Measurements from ENCODE around the gene FBXO41.

The FBXO41 gene

DNA sequence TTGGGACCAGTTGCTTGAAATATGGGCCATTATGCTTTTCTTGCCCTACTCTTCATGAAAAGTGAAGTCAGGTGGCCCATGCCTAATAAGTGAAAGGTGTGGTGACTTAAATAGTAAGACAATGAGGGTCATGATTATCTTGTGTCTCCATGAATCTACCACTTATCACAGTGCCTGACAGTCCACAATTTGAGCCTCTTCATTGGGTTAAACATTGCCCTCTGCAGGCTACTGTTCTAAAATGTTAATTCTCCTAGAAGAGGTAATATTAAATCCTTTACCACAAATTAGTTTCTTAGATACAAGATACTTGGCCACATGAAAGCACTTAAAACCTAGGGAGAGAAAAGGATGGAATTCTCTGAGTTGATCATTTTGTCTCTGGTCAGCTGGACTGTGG, 5.0 kb upstream of the FBXO41 start:
- in situ Hi-C loops (cut with MboI; ENCODE audit: low sequenced_read_pairs): no loop called here

- in situ Hi-C loops (cut with MboI; ENCODE audit: low sequenced_read_pairs): no loop called here
Measured at GRCh38 chr2:73286134-73286655, 1.9 kb upstream of the FBXO41 start.

DNA sequence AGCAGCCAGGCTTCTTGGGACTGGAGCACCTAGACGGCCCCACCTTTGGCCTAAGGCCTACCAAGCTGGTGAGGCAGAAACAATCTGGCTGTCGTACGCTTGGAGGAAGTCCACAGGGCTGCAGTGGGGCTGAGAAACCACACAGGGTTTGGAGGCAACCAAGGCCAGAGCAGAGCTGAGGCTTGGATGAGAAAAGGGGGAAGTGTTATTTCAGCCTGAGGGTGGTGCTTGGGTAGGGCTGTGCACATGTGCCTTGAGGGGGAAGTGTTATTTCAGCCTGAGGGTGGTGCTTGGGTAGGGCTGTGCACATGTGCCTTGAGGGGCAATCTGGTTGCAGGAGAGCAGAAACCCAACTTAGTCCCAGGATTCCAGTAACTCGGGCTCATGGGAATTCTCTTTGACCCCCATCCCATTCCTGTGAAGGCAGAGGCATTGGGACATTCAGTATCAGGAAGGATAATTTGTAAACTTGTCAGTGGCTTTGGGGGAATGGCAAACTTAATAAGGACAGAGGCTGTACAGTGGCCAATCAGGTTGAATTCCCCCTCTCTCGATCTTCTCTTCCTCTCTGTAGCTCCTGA, 971 bp upstream of the FBXO41 start:
- in situ Hi-C loops (cut with MboI; ENCODE audit: low sequenced_read_pairs): no loop called here

DNA sequence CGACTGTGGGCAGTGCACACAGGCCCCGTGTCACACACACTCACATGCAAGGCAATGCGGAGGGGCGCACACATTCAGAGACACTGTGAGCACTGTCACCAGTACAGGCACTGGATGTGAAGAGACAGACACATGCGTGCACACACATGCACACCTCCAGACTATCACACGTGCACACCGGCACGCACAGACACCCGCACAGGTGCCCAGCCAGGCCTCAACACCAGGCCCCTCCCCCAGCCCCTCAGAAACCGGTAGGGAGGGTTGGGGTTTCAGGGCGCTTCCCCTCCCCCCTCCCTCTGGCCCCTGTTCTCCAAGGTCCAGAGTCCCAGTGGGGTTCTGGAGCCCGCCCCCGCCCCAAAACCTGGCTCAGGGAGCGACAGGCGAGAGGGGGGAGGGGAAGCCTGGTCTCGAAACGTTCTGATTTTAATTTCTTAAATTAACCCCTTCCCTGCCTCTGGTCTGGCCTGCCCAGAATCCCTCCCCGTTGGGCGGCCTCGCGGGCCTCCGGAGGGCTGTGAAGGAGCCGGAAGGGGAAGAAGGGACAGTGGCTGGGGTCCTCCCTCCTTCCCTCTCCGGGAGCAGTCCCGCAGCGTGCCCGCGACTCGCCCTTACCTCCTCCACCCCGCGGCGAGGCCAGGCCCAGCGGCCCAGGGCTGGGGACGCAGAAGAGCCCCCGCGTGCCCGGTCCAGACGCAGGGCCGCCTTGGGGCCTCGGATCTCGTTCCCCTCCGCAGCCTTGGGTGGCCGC, 558 bp downstream of the FBXO41 start:
- in situ Hi-C loops (cut with MboI; ENCODE audit: low sequenced_read_pairs): no loop called here

- in situ Hi-C loops (cut with MboI; ENCODE audit: low sequenced_read_pairs): no loop called here
Measured at GRCh38 chr2:73282924-73283544, 1.2 kb downstream of the FBXO41 start.

DNA sequence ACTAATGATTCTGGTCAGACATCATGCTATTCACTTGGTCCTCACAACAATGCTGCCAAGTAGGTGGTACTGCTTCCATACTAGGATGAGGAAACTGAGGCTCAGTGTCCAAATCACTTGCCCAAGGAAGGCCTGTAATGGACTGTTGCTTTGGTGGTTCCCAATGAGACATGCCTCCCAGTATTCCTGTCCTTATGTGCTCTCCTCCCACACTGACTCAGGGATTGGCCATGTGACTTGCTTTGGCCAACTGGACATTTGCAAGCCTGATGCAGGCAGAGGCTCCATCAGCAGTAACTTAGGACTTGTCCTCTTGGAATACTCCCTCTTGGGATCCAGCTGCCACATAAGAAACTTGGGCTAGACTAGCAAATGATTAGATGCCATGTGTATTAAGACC, 3.0 kb downstream of the FBXO41 start:
- in situ Hi-C loops (cut with MboI; ENCODE audit: low sequenced_read_pairs): no loop called here

- in situ Hi-C loops (cut with MboI; ENCODE audit: low sequenced_read_pairs): no loop called here
Measured at GRCh38 chr2:73279852-73280251, 4.4 kb downstream of the FBXO41 start.

DNA sequence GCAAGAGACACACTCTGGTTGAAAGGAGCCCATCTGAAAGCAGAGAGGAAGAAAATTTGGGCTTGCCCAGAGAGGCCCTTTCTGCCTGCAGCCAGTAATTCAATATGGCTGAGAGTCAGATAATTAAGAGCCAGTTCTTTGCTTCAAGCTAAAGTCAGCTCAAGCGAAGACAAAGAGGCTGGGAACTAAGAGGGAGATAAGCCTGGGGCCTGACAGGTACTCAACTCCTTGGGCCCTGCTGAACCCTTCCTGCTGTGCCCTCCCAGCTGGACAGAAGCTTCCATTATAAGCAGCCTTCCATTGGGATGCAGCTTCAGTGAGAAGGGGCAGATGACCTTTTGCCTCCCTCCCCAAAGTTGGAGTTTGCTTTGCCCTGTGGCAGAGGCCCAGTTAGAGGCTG, 12.0 kb downstream of the FBXO41 start:
- in situ Hi-C loops (cut with MboI; ENCODE audit: low sequenced_read_pairs): no loop called here

DNA sequence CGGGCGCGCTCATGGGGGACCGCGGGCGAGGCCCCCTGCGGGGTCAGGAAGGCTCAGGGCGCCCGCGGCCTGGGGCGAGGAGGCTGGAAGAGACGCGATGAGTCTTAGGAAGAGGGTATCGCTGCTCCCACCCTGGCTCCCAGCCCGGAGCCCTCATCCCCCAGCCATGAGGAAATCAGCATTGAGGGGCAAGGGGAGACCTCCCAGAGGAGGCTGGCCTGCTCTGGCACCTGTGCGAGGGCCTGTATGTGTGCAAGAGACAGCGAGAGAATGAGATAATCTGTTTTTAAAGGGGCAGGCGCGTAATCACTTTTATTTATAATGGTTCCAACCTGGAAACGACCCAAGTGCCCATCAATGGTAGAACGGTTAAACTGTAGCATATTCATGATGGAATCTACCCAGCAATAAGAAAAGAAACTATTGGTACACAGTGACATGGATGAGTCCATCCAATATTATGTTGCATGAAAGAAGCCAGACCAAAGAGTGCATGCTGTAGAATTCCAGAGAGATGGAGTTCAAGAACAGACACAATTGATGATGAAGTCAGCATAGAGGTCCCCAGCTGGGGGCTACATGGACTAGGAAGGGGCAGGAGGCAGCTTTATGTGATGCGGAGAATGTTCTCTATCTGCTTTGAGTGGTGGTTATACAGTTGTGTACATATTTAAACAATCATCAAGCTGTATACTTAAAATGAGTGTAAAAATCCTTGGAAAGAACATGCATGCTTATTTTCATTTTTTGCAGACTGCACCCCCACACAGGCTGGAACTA, 14.4 kb downstream of the FBXO41 start:
- in situ Hi-C loops (cut with MboI; ENCODE audit: low sequenced_read_pairs): no loop called here

DNA sequence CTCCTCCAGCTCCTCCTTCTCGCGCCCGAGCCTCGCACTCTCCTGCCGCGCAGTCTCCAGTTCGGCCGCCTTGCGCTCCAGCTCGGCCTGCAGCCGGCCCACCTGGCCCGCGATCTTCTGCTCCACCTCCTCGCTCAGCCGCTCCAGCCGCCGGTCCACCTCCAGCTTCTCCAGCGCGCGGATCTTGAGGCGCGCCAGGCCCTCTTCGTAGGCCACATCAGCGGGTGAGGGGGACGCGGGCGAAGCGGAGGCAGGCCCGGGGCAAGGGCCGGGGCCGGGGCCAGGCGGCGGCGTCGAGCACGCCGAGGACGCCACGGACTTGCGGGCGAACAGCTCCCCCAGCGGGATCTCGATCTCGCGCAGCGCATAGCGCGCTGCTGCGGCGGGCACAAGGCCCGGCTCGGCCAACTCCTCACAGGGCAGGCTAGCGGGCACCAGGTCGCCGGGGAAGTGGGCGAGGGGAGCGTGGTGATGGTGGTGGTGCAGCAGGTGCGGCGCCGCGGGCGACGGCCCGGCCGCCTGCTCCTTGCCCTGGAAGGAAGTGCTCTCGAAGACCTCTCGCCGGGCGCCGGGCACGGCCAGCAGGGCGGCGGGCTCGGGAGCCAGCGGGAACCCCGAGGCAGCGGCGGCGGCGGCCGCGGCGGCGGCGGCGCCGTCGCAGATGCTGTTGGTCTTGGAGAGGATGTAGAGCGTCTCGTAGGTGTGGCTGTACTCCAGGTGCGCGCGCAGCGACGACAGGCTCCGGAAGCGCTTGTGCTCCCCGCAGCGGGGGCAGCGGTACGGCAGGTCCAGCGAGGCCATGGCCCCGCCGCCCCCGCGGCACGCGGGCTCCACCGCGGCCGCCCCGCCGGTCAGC, 15.2 kb downstream of the FBXO41 start:
- in situ Hi-C loops (cut with MboI; ENCODE audit: low sequenced_read_pairs): no loop called here

- in situ Hi-C loops (cut with MboI; ENCODE audit: low sequenced_read_pairs): no loop called here
Measured at GRCh38 chr2:73268366-73268829, 15.9 kb downstream of the FBXO41 start.

- in situ Hi-C loops (cut with MboI; ENCODE audit: low sequenced_read_pairs): no loop called here
Measured at GRCh38 chr2:73267008-73267407, 17.3 kb downstream of the FBXO41 start.

DNA sequence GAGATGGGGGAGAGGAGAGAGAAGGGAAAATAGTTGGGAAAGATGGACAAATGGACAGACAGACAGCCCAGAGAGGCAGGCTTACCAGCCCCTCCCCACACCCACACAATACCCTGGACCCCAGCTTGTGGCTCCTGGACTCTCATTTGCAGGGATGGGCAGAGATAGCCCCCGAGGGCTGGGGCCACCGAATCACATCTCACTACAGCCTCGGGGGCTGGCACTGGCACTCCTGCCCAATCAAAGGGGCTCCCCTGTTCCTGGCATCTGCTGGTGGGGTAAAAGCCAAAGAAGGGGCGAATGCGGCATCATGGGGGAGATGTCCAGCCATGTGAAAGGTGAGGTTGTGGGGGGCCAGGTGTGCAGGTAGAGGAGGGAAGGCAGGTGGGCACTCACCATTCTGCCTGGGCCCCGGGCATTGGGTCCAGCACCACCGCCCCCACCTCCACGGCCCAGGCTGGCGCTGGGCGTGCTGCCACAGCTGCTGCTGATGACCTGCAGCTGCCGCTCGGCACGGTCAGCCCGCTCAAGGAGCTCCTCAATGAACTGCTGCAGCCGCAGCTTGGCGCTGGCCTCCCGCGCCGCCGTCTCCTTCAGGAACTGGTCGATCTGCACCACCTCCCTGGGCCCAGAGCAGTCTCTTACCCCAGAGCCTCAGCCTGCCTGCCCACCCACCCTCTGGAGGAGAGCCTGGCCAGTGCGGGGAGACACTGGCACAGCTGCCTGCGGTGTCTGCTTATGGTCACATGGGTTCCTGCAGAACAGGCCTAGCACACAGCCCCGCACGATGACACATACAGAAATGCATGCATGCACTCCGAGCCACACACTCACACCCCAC, 18.0 kb downstream of the FBXO41 start:
- in situ Hi-C loops (cut with MboI; ENCODE audit: low sequenced_read_pairs): no loop called here

DNA sequence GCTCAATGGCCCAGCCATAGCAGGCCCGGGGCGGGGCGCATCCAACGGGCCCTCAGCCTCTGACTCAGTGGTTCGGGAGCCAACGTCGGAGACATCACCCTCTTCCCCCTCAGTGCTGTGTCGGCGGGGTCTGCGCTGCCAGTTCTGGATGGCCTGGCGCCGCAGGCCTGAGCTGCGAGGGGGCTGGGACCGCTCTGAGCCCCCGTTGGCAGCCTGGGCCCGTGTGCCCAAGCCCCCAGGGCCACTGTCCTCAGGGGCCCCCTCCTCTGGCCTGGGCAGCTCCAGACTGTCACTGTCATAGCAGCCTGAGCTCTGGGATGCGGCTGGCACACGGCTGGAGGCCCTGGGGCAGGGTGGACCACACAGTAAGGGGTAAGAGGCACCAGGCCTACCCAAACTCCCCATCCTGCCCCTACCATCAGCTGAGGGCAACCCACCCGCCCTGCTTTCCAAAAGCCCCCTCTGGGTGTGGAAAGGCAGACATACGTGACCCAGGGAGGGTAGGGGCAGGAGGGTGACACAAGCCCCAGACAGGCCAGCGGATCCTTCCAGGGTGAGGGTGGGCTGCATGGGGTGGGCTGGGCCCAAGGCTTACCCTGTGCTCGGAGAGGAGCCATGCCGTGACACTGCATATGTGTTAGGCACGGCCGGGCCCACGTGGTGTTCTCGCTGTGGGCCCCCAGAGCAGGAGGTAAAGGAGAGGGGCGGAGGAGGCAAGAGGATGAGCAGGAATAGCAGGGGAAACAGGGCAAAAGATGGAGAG, 18.8 kb downstream of the FBXO41 start:
- in situ Hi-C loops (cut with MboI; ENCODE audit: low sequenced_read_pairs): no loop called here

DNA sequence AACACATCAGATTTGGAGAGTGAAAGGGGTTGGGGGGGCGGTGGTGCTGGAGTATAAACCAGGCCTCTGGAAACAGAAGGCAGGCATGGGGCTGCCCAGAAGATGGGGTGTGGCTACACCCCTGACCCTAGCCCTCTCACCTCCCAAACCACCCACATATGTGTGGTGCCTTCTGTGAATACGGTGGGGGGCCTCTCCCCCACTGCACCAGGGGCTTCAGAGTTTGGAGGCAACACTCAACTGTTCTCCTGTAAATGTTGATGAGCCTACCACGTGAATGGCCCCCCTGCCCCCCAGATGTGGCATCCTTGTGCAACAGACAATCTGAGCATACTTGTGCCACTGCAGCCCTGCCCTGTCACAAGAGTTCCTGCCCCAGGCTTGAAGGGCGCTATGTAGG, 19.5 kb downstream of the FBXO41 start:
- in situ Hi-C loops (cut with MboI; ENCODE audit: low sequenced_read_pairs): no loop called here

DNA sequence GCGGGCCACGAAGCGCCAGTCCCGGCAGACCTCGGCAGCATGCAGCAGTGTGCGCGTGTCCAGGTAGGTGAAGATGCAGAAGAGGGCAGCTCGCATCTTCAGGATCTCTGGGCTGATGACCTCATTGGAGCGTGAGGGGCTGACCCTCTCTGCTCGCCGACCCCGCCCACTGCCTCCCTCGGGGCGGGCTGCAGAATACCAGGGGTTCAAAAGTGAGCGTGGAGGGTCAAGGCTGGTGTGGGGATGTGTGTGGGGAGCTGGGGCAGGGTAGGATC, 20.0 kb downstream of the FBXO41 start:
- in situ Hi-C loops (cut with MboI; ENCODE audit: low sequenced_read_pairs): no loop called here

DNA sequence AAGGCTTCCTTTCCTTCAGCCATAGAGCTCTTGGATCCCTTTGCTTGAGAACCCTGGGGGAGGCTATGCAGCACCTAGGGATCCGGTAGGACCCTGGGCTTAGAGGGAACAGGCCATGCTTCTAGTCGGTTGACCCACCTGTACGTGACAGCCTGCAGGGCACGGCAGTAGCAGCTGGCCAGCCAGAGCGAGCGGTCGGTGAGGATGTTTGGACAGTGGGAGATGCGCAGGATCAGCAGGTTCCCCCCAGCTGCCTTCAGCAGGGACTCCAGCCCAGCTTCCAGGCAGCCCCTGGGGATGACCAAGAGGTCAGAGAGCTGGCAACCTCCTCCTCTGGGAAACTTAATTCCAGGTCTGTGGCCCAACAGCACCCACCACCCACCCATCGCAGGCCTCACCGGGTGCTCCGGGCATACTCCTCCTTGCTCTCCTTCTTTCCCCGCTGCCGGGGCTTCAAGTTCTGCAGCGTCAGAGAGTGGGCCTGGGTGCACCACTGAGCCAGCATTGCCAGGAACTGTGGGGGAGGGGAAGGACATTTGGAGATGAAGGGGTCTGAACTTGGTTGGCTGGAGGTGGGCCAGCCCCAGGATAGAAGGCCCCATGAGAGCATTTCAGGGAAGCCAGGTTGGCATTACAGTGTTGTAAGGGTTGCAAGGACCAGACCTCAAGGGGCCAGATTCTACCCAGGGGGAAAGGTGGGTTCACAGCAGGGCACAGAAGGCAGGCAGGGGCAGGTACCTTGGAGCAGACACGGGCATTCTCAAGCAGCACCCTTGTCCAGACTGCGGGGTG, 20.5 kb downstream of the FBXO41 start:
- in situ Hi-C loops (cut with MboI; ENCODE audit: low sequenced_read_pairs): no loop called here
